H1 (cell line): ENCODE data around the gene ADGRD2. TPM values are rescaled to one million over a fixed set of nuclear protein-coding genes. Genes with fewer than 3 reads are reported as not detected.

Experiments used
- CBX5 ChIP-seq: fragments of 300-800, 300-1000 bp; sonication (generic); IDR thresholded peaks from 2 replicates; pipeline ENCODE4 v1.7.1; 2016; ENCODE audit warnings: antibody characterized with exemption, low read length, low read depth
- CHD7 ChIP-seq: fragments of 300-600 bp; sonication (generic); IDR thresholded peaks from 2 replicates; pipeline ENCODE4 v1.7.1; 2012; ENCODE audit warnings: low read length, moderate library complexity, mild to moderate bottlenecking, inconsistent platforms; ENCODE audit not compliant: insufficient replicate concordance
- GABPA ChIP-seq: IDR thresholded peaks from 2 replicates; pipeline ENCODE4 v1.6.1; 2011; ENCODE audit warnings: mild to moderate bottlenecking, low read length, moderate library complexity, borderline replicate concordance; ENCODE audit not compliant: insufficient read depth
- JUND ChIP-seq: IDR thresholded peaks from 2 replicates; pipeline ENCODE4 v1.6.1; 2011; ENCODE audit warnings: mild to moderate bottlenecking, improper control_type of control experiment, low read length
- KDM1A ChIP-seq: fragments of 200-600, 300-600 bp; sonication (generic); IDR thresholded peaks from 2 replicates; pipeline ENCODE4 v1.7.1; 2016; ENCODE audit warnings: mild to moderate bottlenecking, low read length, borderline replicate concordance
- KDM5A ChIP-seq: fragments of 200-600 bp; IDR thresholded peaks from 2 replicates; pipeline ENCODE4 v1.7.1; 2012; ENCODE audit warnings: mild to moderate bottlenecking, low read length, inconsistent platforms, mixed read lengths
- NRF1 ChIP-seq: IDR thresholded peaks from 2 replicates; pipeline ENCODE4 v1.6.1; 2011; ENCODE audit warnings: mild to moderate bottlenecking, low read depth, low read length, improper control_type of control experiment
- POLR2AphosphoS5 ChIP-seq: IDR thresholded peaks from 2 replicates; pipeline ENCODE4 v1.6.1; 2011; ENCODE audit warnings: low read depth, low read length
- RXRA ChIP-seq: IDR thresholded peaks from 2 replicates; pipeline ENCODE4 v1.6.1; 2011; ENCODE audit warnings: low read depth, mild to moderate bottlenecking, low read length, moderate library complexity; ENCODE audit not compliant: insufficient read depth
- SIRT6 ChIP-seq: IDR thresholded peaks from one replicate; pipeline ENCODE4 v1.7.1; 2012; ENCODE audit warnings: low read length, inconsistent platforms
- SP2 ChIP-seq: IDR thresholded peaks from 2 replicates; pipeline ENCODE4 v1.6.1; 2012; ENCODE audit warnings: mild to moderate bottlenecking, low read length, inconsistent platforms
- SP4 ChIP-seq: IDR thresholded peaks from 2 replicates; pipeline ENCODE4 v1.6.1; 2012; ENCODE audit warnings: low read length, inconsistent platforms
- TAF7 ChIP-seq: optimal IDR thresholded peaks from 2 replicates; pipeline ENCODE3; 2011; ENCODE audit warnings: low read depth, mild to moderate bottlenecking, inconsistent platforms, low read length, moderate library complexity, borderline replicate concordance
- polyA plus RNA-seq, 7 experiments: library from polyadenylated mRNA; depleted of rRNA in 3 of 7; stranded (reverse) in 5 of 7; unstranded in 2 of 7; fragments of >200 nt in 5 of 7; fragments of 200-250 nt in 2 of 7; gene quantifications; 1 replicate in 5 of 7; 2 replicates in 1 of 7; 4 replicates in 1 of 7; pipeline versions ENCODE4 v1.2.1 to v1.2.3, GENCODE V29; 2011 to 2013; ENCODE audit warnings: missing spikeins in 2 of 7, mixed read lengths in 2 of 7
- total RNA-seq: library from RNA; stranded (reverse); fragmentation: NEBNext Ultra II Directional; extraction: Animal tissue kit (Norgen Biotek cat#: 25700); gene quantifications from 2 replicates; pipeline ENCODE4 v1.2.1, GENCODE V29; 2021

The ADGRD2 gene
- total and polyA plus RNA-seq, 2 of the 8 experiments (the other 6 are each of a cell fraction or from before 2014, with no cell fraction given): 0.41 to 1.4 TPM

- no peak for TF ChIP-seq CHD7
- no peak for TF ChIP-seq POLR2AphosphoS5
- no peak for TF ChIP-seq CBX5
- TF ChIP-seq SP2: no peak
- no peak for TF ChIP-seq KDM1A
- no peak for TF ChIP-seq KDM5A
- no peak for TF ChIP-seq RXRA
- TF ChIP-seq NRF1: no peak
- no peak for TF ChIP-seq JUND
- no peak for TF ChIP-seq TAF7
- no peak for TF ChIP-seq SP4
- no peak for TF ChIP-seq SIRT6
- no peak for TF ChIP-seq GABPA
These were observed 2.1 kb downstream of the ADGRD2 start (continued) for GRCh38 chr9:124452326-124452725.
